HG02642 (cell line): ENCODE measurements around the gene LPIN3.

Source experiments
- ATAC-seq: cut with Tn5 transposase; IDR thresholded peaks from one replicate; pipeline ENCODE4 v1.9.1; 2021; ENCODE audit warnings: mild to moderate bottlenecking; ENCODE audit not compliant: unreplicated experiment, poor library complexity

Gene LPIN3

GRCh38 chr20:41390889-41391288, 50.3 kb downstream of the LPIN3 start:
- no peak for ATAC-seq

GRCh38 chr20:41391587-41392001, 51.0 kb downstream of the LPIN3 start:
- ATAC-seq: no peak

- ATAC-seq: no peak
Measured at GRCh38 chr20:41392295-41392694, 51.7 kb downstream of the LPIN3 start.

GRCh38 chr20:41392871-41393704, 52.5 kb downstream of the LPIN3 start:
- no peak for ATAC-seq

- ATAC-seq: no peak
Measured at GRCh38 chr20:41393705-41394066, 53.1 kb downstream of the LPIN3 start.

GRCh38 chr20:41394081-41394480, 53.5 kb downstream of the LPIN3 start:
- ATAC-seq: no peak

- no peak for ATAC-seq
Measured at GRCh38 chr20:41394931-41395666, 54.5 kb downstream of the LPIN3 start.

- ATAC-seq: no peak
Measured at GRCh38 chr20:41395667-41396664, 55.3 kb downstream of the LPIN3 start.

- no peak for ATAC-seq
Measured at GRCh38 chr20:41398408-41398807, 57.8 kb downstream of the LPIN3 start.

- ATAC-seq: no peak
Measured at GRCh38 chr20:41403604-41404003, 63.0 kb downstream of the LPIN3 start.

GRCh38 chr20:41405436-41405835, 64.8 kb downstream of the LPIN3 start:
- ATAC-seq: no peak

- ATAC-seq: no peak
Measured at GRCh38 chr20:41406353-41406752, 65.7 kb downstream of the LPIN3 start.

- no peak for ATAC-seq
Measured at GRCh38 chr20:41406896-41407444, 66.3 kb downstream of the LPIN3 start.

GRCh38 chr20:41407607-41408006, 67.0 kb downstream of the LPIN3 start:
- ATAC-seq: no peak

GRCh38 chr20:41408156-41408794, 67.7 kb downstream of the LPIN3 start:
- peak; percentile 82 for ATAC-seq

- ATAC-seq: no peak
Measured at GRCh38 chr20:41408986-41409385, 68.4 kb downstream of the LPIN3 start.
